Endothelial cell of umbilical vein (primary cell): ENCODE results near the gene FGFR3. TPM values are rescaled to one million over a fixed set of nuclear protein-coding genes. Genes with fewer than 3 reads are reported as not detected.

Experiments used
- BruUV-seq: library from RNA; stranded (reverse); fragments of 400-500 nt; replicated peaks from 2 replicates; lab custom pipeline; 2021; lab: Mats Ljungman, UMichigan
- CTCF ChIA-PET: fragments of 300-600, 350-600 bp; sonication (Branson Sonifier 250); formaldehyde crosslinking; loops from one replicate; lab custom pipeline; 2021; ENCODE audit warnings: antibody characterized with exemption, inconsistent platforms; lab: Charles Lee
- POLR2A ChIA-PET: fragments of 300-600, 350-600 bp; sonication (Branson Sonifier 250); formaldehyde crosslinking; loops from one replicate; lab custom pipeline; 2021; ENCODE audit warnings: antibody characterized with exemption, inconsistent platforms; lab: Charles Lee
- DNase-seq: peaks from one replicate; pipeline ENCODE4 v3.0.0-alpha.2; 2011; ENCODE audit warnings: low read depth, low spot score
- FAIRE-seq: peaks from 2 replicates; lab custom pipeline; 2011; peaks lifted over from hg19 to GRCh38; lab: Jason Lieb, UNC
- H2AFZ ChIP-seq: 2 replicates; pipeline ENCODE4 v1.6.0; 2012; ENCODE audit warnings: low read depth, low read length, control low read depth, inconsistent platforms
- H3K27ac ChIP-seq: 2 replicates; pipeline ENCODE4 v1.5.1; 2011; ENCODE audit warnings: low read depth, mild to moderate bottlenecking, control low read depth, low read length, moderate library complexity; ENCODE audit not compliant: insufficient read depth
- H3K27me3 ChIP-seq, 2 experiments: 2 replicates each; pipeline versions ENCODE4 v1.6.0 to v1.6.1; 2011; ENCODE audit warnings: low read length in 2 of 2, mixed read lengths in 1 of 2; ENCODE audit not compliant: control insufficient read depth in 2 of 2, insufficient read depth in 2 of 2
- H3K36me3 ChIP-seq, 2 experiments: 2 replicates in 1 of 2; 3 replicates in 1 of 2; pipeline ENCODE4 v1.5.1; 2011; ENCODE audit warnings: low read length in 2 of 2, mild to moderate bottlenecking in 1 of 2, moderate library complexity in 1 of 2; ENCODE audit not compliant: control insufficient read depth in 2 of 2, insufficient read depth in 2 of 2; ENCODE audit errors: extremely low read depth in 1 of 2
- H3K4me1 ChIP-seq: 3 replicates; pipeline ENCODE4 v1.5.1; 2011; ENCODE audit warnings: mild to moderate bottlenecking, low read length; ENCODE audit not compliant: control insufficient read depth, insufficient read depth; ENCODE audit errors: extremely low read depth
- H3K4me2 ChIP-seq: 2 replicates; pipeline ENCODE4 v1.6.1; 2011; ENCODE audit warnings: low read length, control low read depth, mixed read lengths; ENCODE audit not compliant: insufficient read depth
- H3K4me3 ChIP-seq, 3 experiments: fragments of 200-600 bp in 1 of 3; sonication (generic), shearing (Covaris generic) in 1 of 3; replicated peaks in 1 of 3; 2 replicates each; pipeline ENCODE4 v1.5.1; 2011 to 2016; ENCODE audit warnings: control low read depth in 3 of 3, low read length in 3 of 3, mild to moderate bottlenecking in 2 of 3, inconsistent platforms in 1 of 3, low read depth in 1 of 3, moderate library complexity in 1 of 3; ENCODE audit not compliant: insufficient read depth in 1 of 3
- H3K79me2 ChIP-seq: 2 replicates; pipeline ENCODE4 v1.6.0; 2012; ENCODE audit warnings: low read length, inconsistent platforms; ENCODE audit not compliant: control insufficient read depth, insufficient read depth
- H3K9ac ChIP-seq: replicated peaks from 2 replicates; pipeline ENCODE3; 2011; ENCODE audit warnings: low read length, control low read depth; ENCODE audit not compliant: insufficient read depth; ENCODE audit errors: extremely low read depth
- H3K9me1 ChIP-seq: replicated peaks from 3 replicates; pipeline ENCODE4 v1.6.0; 2011; ENCODE audit warnings: mild to moderate bottlenecking, low read length; ENCODE audit not compliant: control insufficient read depth, insufficient read depth; ENCODE audit errors: extremely low read depth
- H3K9me3 ChIP-seq: replicated peaks from 2 replicates; pipeline ENCODE4 v1.5.1; 2012; ENCODE audit warnings: low read length, inconsistent platforms; ENCODE audit not compliant: control insufficient read depth, insufficient read depth
- H4K20me1 ChIP-seq: replicated peaks from 2 replicates; pipeline ENCODE3; 2011; ENCODE audit warnings: mild to moderate bottlenecking, low read length; ENCODE audit not compliant: control insufficient read depth, insufficient read depth; ENCODE audit errors: extremely low read depth
- CTCF ChIP-seq, 2 donors: IDR thresholded peaks; 1 replicate in 1 of 2; 2 replicates in 1 of 2; pipeline ENCODE4 v1.5.1; 2011; ENCODE audit warnings: low read length in 2 of 2, mild to moderate bottlenecking in 2 of 2, moderate library complexity in 2 of 2, control low read depth in 1 of 2, inconsistent platforms in 1 of 2, low read depth in 1 of 2; ENCODE audit not compliant: insufficient read depth in 1 of 2; ENCODE audit errors: extremely low read depth in 1 of 2
- EZH2 ChIP-seq: IDR thresholded peaks from 2 replicates; pipeline ENCODE4 v1.6.1; 2012; ENCODE audit warnings: borderline replicate concordance, low read depth, mild to moderate bottlenecking, moderate library complexity, low read length, inconsistent platforms; ENCODE audit not compliant: severe bottlenecking
- FOS ChIP-seq: IDR thresholded peaks from 2 replicates; pipeline ENCODE4 v1.6.1; 2011; ENCODE audit warnings: mild to moderate bottlenecking, low read length, moderate library complexity, borderline replicate concordance; ENCODE audit not compliant: insufficient read depth
- GATA2 ChIP-seq: IDR thresholded peaks from 2 replicates; pipeline ENCODE4 v1.7.0; 2011; ENCODE audit warnings: low read depth, mild to moderate bottlenecking, moderate library complexity, mixed read lengths, low read length; ENCODE audit not compliant: insufficient read length, insufficient read depth
- JUN ChIP-seq: IDR thresholded peaks from 2 replicates; pipeline ENCODE4 v1.6.1; 2011; ENCODE audit warnings: borderline replicate concordance, low read depth; ENCODE audit not compliant: insufficient read length, insufficient read depth
- MAX ChIP-seq: IDR thresholded peaks from 2 replicates; pipeline ENCODE4 v1.6.1; 2011; ENCODE audit not compliant: insufficient read depth, insufficient read length
- MYC ChIP-seq: IDR thresholded peaks from one replicate; pipeline ENCODE4 v1.6.1; 2011; ENCODE audit warnings: mild to moderate bottlenecking, low read depth, low read length
- POLR2A ChIP-seq: IDR thresholded peaks from 2 replicates; pipeline ENCODE4 v1.6.1; 2012; ENCODE audit warnings: low read depth, mild to moderate bottlenecking, control low read depth, low read length
- POLR2AphosphoS5 ChIP-seq: IDR thresholded peaks from 2 replicates; pipeline ENCODE4 v1.6.1; 2012; ENCODE audit warnings: low read depth, mild to moderate bottlenecking, control low read depth, low read length, moderate library complexity; ENCODE audit not compliant: insufficient read depth
- dilution Hi-C: fragments of 300-500 bp; cut with MboI; formaldehyde crosslinking; loops from one replicate; pipeline ENCODE4 v1.15.0; 2019; ENCODE audit warnings: low sequenced_read_pairs; ENCODE audit not compliant: extremely low pct_ligation_motif_present
- intact Hi-C: fragments of 100-400 bp; cut with micrococcal nuclease; formaldehyde crosslinking; loops from one replicate; pipeline ENCODE4 v1.10.0; 2022
- polyA plus RNA-seq, 4 experiments: library from polyadenylated mRNA; depleted of rRNA in 3 of 4; stranded (reverse) in 3 of 4; unstranded in 1 of 4; fragments of >200 nt; gene quantifications; 2 replicates each; pipeline versions ENCODE4 v1.2.1 to v1.2.3, GENCODE V29; 2011 to 2012; ENCODE audit warnings: missing spikeins in 1 of 4
- total RNA-seq: library from RNA; stranded (reverse); gene quantifications from 2 replicates; pipeline ENCODE4 v1.2.3, GENCODE V29; 2021

Gene FGFR3
- total and polyA plus RNA-seq, 2 donors (not counting 3 experiments of a cell fraction or from before 2014, with no cell fraction given), result 0.73 to 1.2 TPM

- FAIRE-seq (no peak), DNase-seq (no peak)
- H4K20me1 ChIP-seq, result no peaks in the 10 kb centered on the region
- no TSS peak for BruUV-seq
- intact Hi-C loops, result no loop called here
- no peaks in the 10 kb centered on the region for H3K9me3 ChIP-seq
- no peaks in the 10 kb centered on the region for H3K9me1 ChIP-seq
- TF ChIP-seq EZH2, result peak; percentile 11
- TF ChIP-seq FOS, result no peak
- POLR2A ChIA-PET, result no interaction called here
- H3K36me3 ChIP-seq, result no peaks in the 10 kb centered on the region
- no peaks in the 10 kb centered on the region for H3K4me1 ChIP-seq
- dilution Hi-C loops, result no loop called here
- H3K27ac ChIP-seq, result no peak overlapping the region
- peaks cover 16 to 24% of the 10 kb centered on the region in 2 experiments for H3K27me3 ChIP-seq
- H3K4me3 ChIP-seq, result no peak overlapping the region
- no peak overlapping the region for H3K9ac ChIP-seq
- H3K79me2 ChIP-seq, result no peaks in the 10 kb centered on the region
- CTCF ChIA-PET, result interaction anchor here (1.4 to 1.8 kb wide), 2 partner anchors 13 to 28 kb away, joined by 4 to 5 read pairs; no protein-coding TSS in a partner anchor
- H3K4me2 ChIP-seq, result no peak overlapping the region
- no peak overlapping the region for H2AFZ ChIP-seq
Measured at GRCh38 chr4:1795299-1796195, 2.5 kb downstream of the FGFR3 start.

GRCh38 chr4:1796486-1797204 lies 3.6 kb downstream of the FGFR3 start:
- Histone ChIP-seq H3K9me3 (no peaks in the 10 kb centered on the region), H3K79me2 (no peaks in the 10 kb centered on the region), H3K4me1 (no peaks in the 10 kb centered on the region), H3K36me3 (no peaks in the 10 kb centered on the region), H3K9me1 (no peaks in the 10 kb centered on the region), H3K27ac (no peak overlapping the region), H3K4me2 (no peak overlapping the region), H2AFZ (no peak overlapping the region), H4K20me1 (no peaks in the 10 kb centered on the region), H3K27me3 (peaks cover 14 to 24% of the 10 kb centered on the region in 2 experiments), H3K9ac (no peak overlapping the region), H3K4me3 (no peak overlapping the region)
- TF ChIP-seq MYC (no peak), MAX (no peak), GATA2 (no peak), FOS (no peak), POLR2A (no peak), JUN (no peak), CTCF (IDR thresholded peaks at IDR 0.05; ENCODE audit: extremely low read depth in 1 of 2, insufficient read depth in 1 of 2, low read depth in 1 of 2, low read length in 2 of 2) (no peak), EZH2 (no peak), POLR2AphosphoS5 (no peak)
- CTCF ChIA-PET, result no interaction called here
- BruUV-seq, result no TSS peak
- FAIRE-seq (no peak), DNase-seq (no peak)
- intact Hi-C loops (no loop called here), dilution Hi-C loops (no loop called here)
- POLR2A ChIA-PET, result no interaction called here
